Bronchial smooth muscle cell (primary cell): ENCODE measurements around the gene PRICKLE1. TPM values are rescaled to one million over a fixed set of nuclear protein-coding genes. Genes with fewer than 3 reads are reported as not detected.

Source experiments
- total RNA-seq: library from RNA; depleted of rRNA; stranded (reverse); fragments of >200 nt; gene quantifications from 2 replicates; pipeline ENCODE4 v1.2.1, GENCODE V29; 2014

Gene PRICKLE1
- 2.1 and 9.3 TPM in 2 replicates for total RNA-seq

GRCh38 chr12:42589465-42590329 lies at the start of gene PRICKLE1:
Gene PRICKLE1 (minus strand): TSS chr12:42589746. CDS start chr12:42472516, 117,230 bp downstream.

